H1 (cell line): ENCODE results near the gene C21orf58. TPM values are rescaled to one million over a fixed set of nuclear protein-coding genes. Genes with fewer than 3 reads are reported as not detected.

Source experiments
- BACH1 ChIP-seq: IDR thresholded peaks from 2 replicates; pipeline ENCODE4 v1.6.1; 2012; ENCODE audit warnings: low read length, improper control_type of control experiment
- RBBP5 ChIP-seq: IDR thresholded peaks from 2 replicates; pipeline ENCODE4 v1.7.1; 2012; ENCODE audit warnings: low read depth, mild to moderate bottlenecking, inconsistent platforms, low read length, moderate library complexity, borderline replicate concordance
- TAF7 ChIP-seq: optimal IDR thresholded peaks from 2 replicates; pipeline ENCODE3; 2011; ENCODE audit warnings: low read depth, mild to moderate bottlenecking, inconsistent platforms, low read length, moderate library complexity, borderline replicate concordance
- TBP ChIP-seq: IDR thresholded peaks from 2 replicates; pipeline ENCODE4 v1.6.1; 2011; ENCODE audit warnings: low read depth, low read length, improper control_type of control experiment
- polyA plus RNA-seq, 7 experiments: library from polyadenylated mRNA; depleted of rRNA in 3 of 7; stranded (reverse) in 5 of 7; unstranded in 2 of 7; fragments of >200 nt in 5 of 7; fragments of 200-250 nt in 2 of 7; gene quantifications; 1 replicate in 5 of 7; 2 replicates in 1 of 7; 4 replicates in 1 of 7; pipeline versions ENCODE4 v1.2.1 to v1.2.3, GENCODE V29; 2011 to 2013; ENCODE audit warnings: missing spikeins in 2 of 7, mixed read lengths in 2 of 7
- total RNA-seq: library from RNA; stranded (reverse); fragmentation: NEBNext Ultra II Directional; extraction: Animal tissue kit (Norgen Biotek cat#: 25700); gene quantifications from 2 replicates; pipeline ENCODE4 v1.2.1, GENCODE V29; 2021

C21orf58 gene
- total and polyA plus RNA-seq, 2 of the 8 experiments (the other 6 are each of a cell fraction or from before 2014, with no cell fraction given), result 13.8 to 26.1 TPM

- TF ChIP-seq BACH1 (peak; percentile 76), RBBP5 (peak; percentile 42; the same call in 1 of the 2 replicates), TAF7 (peak; percentile 34), TBP (peak; percentile 38; the same call in 1 of the 2 replicates)
Measured at GRCh38 chr21:46325073-46325912, 1.6 kb upstream of the C21orf58 start (continued).
